ENCODE measurements around the gene ELOVL6. TPM values are rescaled to one million over a fixed set of nuclear protein-coding genes. Genes with fewer than 3 reads are reported as not detected.

The ELOVL6 gene
- total and polyA plus RNA-seq, 11 donors: 0.50 to 22.4 (median 2.9) TPM

DNA sequence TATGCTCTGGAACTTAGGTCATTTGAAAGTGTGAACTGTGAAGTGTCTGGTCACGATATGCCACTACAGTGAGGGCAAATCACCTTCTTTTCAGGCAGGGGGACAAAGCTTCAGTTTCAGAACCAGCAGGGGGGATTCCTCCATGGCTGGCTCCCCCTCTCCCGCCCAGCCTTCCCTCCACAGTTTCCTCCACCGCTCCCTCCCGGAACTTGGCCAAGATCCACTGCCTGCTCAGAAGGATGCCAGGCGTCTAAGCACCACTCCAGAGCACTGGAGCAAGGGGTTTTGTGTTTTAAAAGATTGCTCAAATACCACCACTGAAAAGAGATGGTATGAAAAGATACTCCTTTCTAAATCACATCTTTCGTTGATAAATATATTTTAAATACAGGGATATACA is 126.9 kb downstream of the ELOVL6 start:
- H3K9me3 ChIP-seq: no peaks in the 10 kb centered on the region
- peak in 3 of 4 donors; percentile 59 to 70 (median 66) for ATAC-seq

GRCh38 chr4:110068248-110068647 is 130.2 kb downstream of the ELOVL6 start:
- Histone ChIP-seq H3K27me3 (no peaks in the 10 kb centered on the region), H3K4me1 (peaks cover 0 to 9% (median 0%) of the 10 kb centered on the region in 12 donors), H3K4me3 (no peak overlapping the region), H3K27ac (no peak overlapping the region), H3K36me3 (no peaks in the 10 kb centered on the region), H3K9me3 (no peaks in the 10 kb centered on the region)
- no peak for ATAC-seq
- TF ChIP-seq POLR2A (IDR thresholded peaks at IDR 0.05) (no peak), CTCF (IDR thresholded peaks at IDR 0.05) (no peak)
- 86 to 93% (median 87%) methylated on average over 8 of the region's 8 CpGs for WGBS, 4 donors
- intact Hi-C loops (cut with DNase I): no loop called here
- DNase-seq: no peak

More for the DNA sequence above, 126.9 kb downstream of the ELOVL6 start:
- intact Hi-C loops (cut with DNase I): no loop called here
- 35 to 59% (median 49%) methylated on average over 6 of the region's 6 CpGs for WGBS, 4 donors
- Histone ChIP-seq H3K4me3 (no peak overlapping the region), H3K27me3 (no peaks in the 10 kb centered on the region), H3K27ac (no peak overlapping the region), H3K36me3 (no peaks in the 10 kb centered on the region), H3K4me1 (peaks cover 0 to 9% (median 0%) of the 10 kb centered on the region in 12 donors)
- TF ChIP-seq POLR2A (IDR thresholded peaks at IDR 0.05) (no peak), CTCF (IDR thresholded peaks at IDR 0.05) (no peak)
- peak in 3 of 5 donors; percentile 22 to 46 (median 39) for DNase-seq

DNA sequence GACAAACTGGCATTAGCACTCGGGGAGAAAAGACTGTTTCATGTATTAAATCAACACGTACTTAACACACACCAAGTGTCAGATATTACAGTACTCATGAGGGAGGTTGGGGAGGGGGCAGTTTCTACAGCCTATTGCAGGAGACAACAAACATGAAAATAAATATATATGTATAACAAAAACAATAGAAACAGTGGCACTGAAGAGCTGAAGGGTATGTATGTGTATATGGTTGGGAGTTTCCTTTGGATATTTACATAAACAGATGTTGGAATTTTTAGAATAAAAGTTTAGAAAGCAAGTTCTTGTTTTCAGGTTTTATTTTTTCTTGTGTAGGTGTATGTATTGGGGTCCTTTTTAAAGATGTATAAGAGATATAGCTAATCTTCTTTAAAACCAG is 133.5 kb downstream of the ELOVL6 start:
- ATAC-seq: no peak
- no peak overlapping the region for H3K27ac ChIP-seq
- no peak for DNase-seq
- H3K36me3 ChIP-seq: no peaks in the 10 kb centered on the region
- no peaks in the 10 kb centered on the region for H3K27me3 ChIP-seq
- WGBS, 4 donors: 44 to 68% (median 52%) methylated on average over 2 of the region's 2 CpGs
- TF ChIP-seq POLR2A (IDR thresholded peaks at IDR 0.05): no peak
- TF ChIP-seq CTCF (IDR thresholded peaks at IDR 0.05): no peak
- H3K4me1 ChIP-seq: peaks cover 0 to 8% (median 0%) of the 10 kb centered on the region in 12 donors
- intact Hi-C loops (cut with DNase I): no loop called here
- no peaks in the 10 kb centered on the region for H3K9me3 ChIP-seq
- H3K4me3 ChIP-seq: no peak overlapping the region

DNA sequence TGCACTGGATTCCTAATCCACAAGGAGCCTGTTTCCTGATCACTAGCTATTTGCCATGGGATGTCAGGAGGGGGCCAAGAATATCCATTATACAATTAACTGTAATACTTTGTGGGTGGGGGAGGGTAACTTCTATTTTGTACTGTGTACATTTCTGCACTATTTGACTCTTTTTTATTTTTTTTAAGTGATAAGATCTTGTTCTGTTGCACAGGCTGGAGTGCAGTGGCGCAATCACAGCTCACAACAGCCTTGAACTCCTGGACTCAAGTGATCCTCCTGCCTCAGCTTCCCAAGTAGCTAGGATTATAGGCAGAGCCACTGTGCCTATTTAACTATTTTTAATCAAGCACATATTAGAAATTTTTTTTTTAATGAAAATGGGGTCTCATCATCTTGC is 134.1 kb downstream of the ELOVL6 start:
- H3K4me3 ChIP-seq: no peak overlapping the region
- intact Hi-C loops (cut with DNase I): no loop called here
- no peaks in the 10 kb centered on the region for H3K27me3 ChIP-seq
- DNase-seq (no peak), ATAC-seq (no peak)
- WGBS, 4 donors: 96 to 100% (median 96%) methylated on average over 1 of the region's 1 CpG
- peaks cover 0 to 14% (median 0%) of the 10 kb centered on the region in 12 donors for H3K4me1 ChIP-seq
- H3K27ac ChIP-seq: no peak overlapping the region
- TF ChIP-seq POLR2A (IDR thresholded peaks at IDR 0.05) (no peak), CTCF (IDR thresholded peaks at IDR 0.05) (no peak)
- no peaks in the 10 kb centered on the region for H3K36me3 ChIP-seq
- H3K9me3 ChIP-seq: no peaks in the 10 kb centered on the region
